ENCODE results near the gene ARL6IP4. TPM values are rescaled to one million over a fixed set of nuclear protein-coding genes. Genes with fewer than 3 reads are reported as not detected.

Gene ARL6IP4
- total RNA-seq, 1 experiment from 2014 or later = 132 TPM

DNA sequence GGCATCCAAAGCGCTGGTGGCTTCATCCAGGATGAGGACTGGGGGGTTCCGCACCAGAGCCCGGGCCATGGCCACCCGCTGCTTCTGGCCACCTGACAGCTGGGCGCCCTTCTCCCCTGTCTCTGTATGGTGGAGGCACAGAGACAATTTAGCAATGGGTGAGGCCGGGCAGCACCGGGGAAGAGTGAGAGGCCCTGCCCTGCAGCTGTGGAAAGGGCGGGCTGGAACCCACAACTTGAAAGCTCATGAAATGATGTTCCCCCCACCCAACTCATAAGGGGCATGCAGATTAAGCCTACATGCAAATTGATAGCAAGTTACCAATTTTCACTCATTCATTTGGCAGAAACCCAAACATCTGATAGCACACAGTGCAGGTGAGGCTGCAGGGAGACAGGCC lies 48.3 kb upstream of the ARL6IP4 start:
- no peak overlapping the region for H3K4me2 ChIP-seq (ENCODE audit: insufficient read depth, insufficient read length, low read length)
- no peaks in the 10 kb centered on the region for H3K9me3 Mint-ChIP-seq
- WGBS (ENCODE audit: extremely low coverage, insufficient read length, low lambda C conversion rate) = no CpG with 5 or more reads among the region's 8 CpGs

More for the DNA sequence above, 48.3 kb upstream of the ARL6IP4 start:
- H2BK120ac ChIP-seq (ENCODE audit: low read depth, low read length, poor library complexity, severe bottlenecking) = no peak overlapping the region
- H2BK20ac ChIP-seq (ENCODE audit: low read depth, low read length, poor library complexity, severe bottlenecking) = no peak overlapping the region
- H2BK15ac ChIP-seq (ENCODE audit: low read depth, low read length) = no peak overlapping the region
- no peak overlapping the region for H4K5ac ChIP-seq (ENCODE audit: insufficient read length, low read depth, low read length)
- no peak overlapping the region for H3K27ac ChIP-seq (ENCODE audit: insufficient read length, low read depth, low read length)
- H3K79me2 ChIP-seq (ENCODE audit: insufficient read depth, low read length) = no peaks in the 10 kb centered on the region
- no peaks in the 10 kb centered on the region for H4K20me1 ChIP-seq (ENCODE audit: control insufficient read depth, insufficient read depth, insufficient read length)
- Mint-ChIP-seq H3K4me1 (peaks cover 3 to 8% of the 10 kb centered on the region in 2 experiments), H3K27me3 (ENCODE audit: low read depth) (peaks cover 15% of the 10 kb centered on the region), H3K36me3 (ENCODE audit: insufficient read depth in 1 of 3, low read depth in 3 of 3) (peaks cover 0 to 1% (median 0%) of the 10 kb centered on the region in 3 experiments; a peak in 1 of 7 replicates), H3K4me3 (no peak overlapping the region), H3K27ac (no peak overlapping the region; a peak in 2 of 7 replicates)
- no peak overlapping the region for H3K23ac ChIP-seq (ENCODE audit: insufficient read length, low read depth, low read length)
- H3K23me2 ChIP-seq (ENCODE audit: insufficient read length, low read depth, low read length, poor library complexity, severe bottlenecking) = no peaks in the 10 kb centered on the region
- H2BK5ac ChIP-seq (ENCODE audit: insufficient read length, low read length) = no peak overlapping the region
- TF ChIP-seq, protein P1, sequence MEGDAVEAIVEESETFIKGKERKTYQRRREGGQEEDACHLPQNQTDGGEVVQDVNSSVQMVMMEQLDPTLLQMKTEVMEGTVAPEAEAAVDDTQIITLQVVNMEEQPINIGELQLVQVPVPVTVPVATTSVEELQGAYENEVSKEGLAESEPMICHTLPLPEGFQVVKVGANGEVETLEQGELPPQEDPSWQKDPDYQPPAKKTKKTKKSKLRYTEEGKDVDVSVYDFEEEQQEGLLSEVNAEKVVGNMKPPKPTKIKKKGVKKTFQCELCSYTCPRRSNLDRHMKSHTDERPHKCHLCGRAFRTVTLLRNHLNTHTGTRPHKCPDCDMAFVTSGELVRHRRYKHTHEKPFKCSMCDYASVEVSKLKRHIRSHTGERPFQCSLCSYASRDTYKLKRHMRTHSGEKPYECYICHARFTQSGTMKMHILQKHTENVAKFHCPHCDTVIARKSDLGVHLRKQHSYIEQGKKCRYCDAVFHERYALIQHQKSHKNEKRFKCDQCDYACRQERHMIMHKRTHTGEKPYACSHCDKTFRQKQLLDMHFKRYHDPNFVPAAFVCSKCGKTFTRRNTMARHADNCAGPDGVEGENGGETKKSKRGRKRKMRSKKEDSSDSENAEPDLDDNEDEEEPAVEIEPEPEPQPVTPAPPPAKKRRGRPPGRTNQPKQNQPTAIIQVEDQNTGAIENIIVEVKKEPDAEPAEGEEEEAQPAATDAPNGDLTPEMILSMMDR (conservative IDR thresholded peaks at IDR 0.05) = no peak
- H4K91ac ChIP-seq (ENCODE audit: insufficient read length, low read depth, low read length) = no peak overlapping the region
- no peak overlapping the region for H3K14ac ChIP-seq (ENCODE audit: insufficient read depth, low read length)
- no peaks in the 10 kb centered on the region for H3K79me1 ChIP-seq (ENCODE audit: insufficient read depth, low read depth, low read length, poor library complexity, severe bottlenecking)
- no peaks in the 10 kb centered on the region for H3K4me1 ChIP-seq (ENCODE audit: insufficient read depth, low read length)
- no peak overlapping the region for H3K18ac ChIP-seq (ENCODE audit: insufficient read length, low read depth, low read length)
- H3K27me3 ChIP-seq (ENCODE audit: insufficient read depth, low read length) = no peaks in the 10 kb centered on the region; the same call in 1 of the 2 replicates
- H3K56ac ChIP-seq (ENCODE audit: insufficient read length, low read depth, low read length) = no peak overlapping the region
- H3K4ac ChIP-seq (ENCODE audit: low read depth, low read length) = no peak overlapping the region
- H2BK12ac ChIP-seq (ENCODE audit: insufficient read length, low read depth, low read length) = no peak overlapping the region
- no peaks in the 10 kb centered on the region for H3K9me3 ChIP-seq (ENCODE audit: control insufficient read depth, low read depth, low read length)
- H4K8ac ChIP-seq (replicated peaks; ENCODE audit: insufficient read length, low read depth, low read length) = no peak overlapping the region
- H2AFZ ChIP-seq (ENCODE audit: low read length) = no peak overlapping the region
- DNase-seq = no peak
- H2AK5ac ChIP-seq (ENCODE audit: insufficient read length, low read length) = no peak overlapping the region
- no peak overlapping the region for H3T11ph ChIP-seq (ENCODE audit: low read length)
- no peak overlapping the region for H3K9ac ChIP-seq (ENCODE audit: extremely low read depth, insufficient read length, low read length)
